Measurements from ENCODE around the gene TIMP2.

- TF ChIP-seq ZNF274 (IDR thresholded peaks at IDR 0.05; ENCODE audit: low read depth, low read length), result no peak
- TF ChIP-seq SUZ12 (IDR thresholded peaks at IDR 0.05; ENCODE audit: extremely low read depth, insufficient read depth, insufficient read length), result no peak
- no peak for TF ChIP-seq YY1 (IDR thresholded peaks at IDR 0.05; ENCODE audit: insufficient read depth, insufficient read length)
These were observed 67.9 kb downstream of the TIMP2 start for GRCh38 chr17:78857266-78857665.

Measured in NT2/D1 (cell line).